IPS-11a (cell line): Measurements from ENCODE around the gene MC3R.
"Not testable (repeated sequence)": the region's sequence is repeated elsewhere in the genome, so short reads cannot be mapped to it uniquely, and the experiment has no call there.

Experiments
- H3K4me3 ChIP-seq: one replicate; pipeline ENCODE4 v1.5.1; 2013; ENCODE audit warnings: low read depth, low read length, control low read depth

MC3R gene

GRCh38 chr20:56247954-56248782, at the start of gene MC3R:
MC3R (plus strand) TSS chr20:56248732; CDS start chr20:56248844, 112 bp downstream.
- H3K4me3 ChIP-seq: no peak within 1 kb of the TSS

GRCh38 chr20:56200456-56200855, 48.1 kb upstream of the MC3R start:
- no peak overlapping the region for H3K4me3 ChIP-seq

- H3K4me3 ChIP-seq: no peak overlapping the region
Observed at GRCh38 chr20:56202493-56203077, 45.9 kb upstream of the MC3R start.

- no peak overlapping the region for H3K4me3 ChIP-seq
Observed at GRCh38 chr20:56204206-56204605, 44.3 kb upstream of the MC3R start.

- H3K4me3 ChIP-seq: no peak overlapping the region
Observed at GRCh38 chr20:56205346-56205745, 43.2 kb upstream of the MC3R start.

- H3K4me3 ChIP-seq: no peak overlapping the region
Observed at GRCh38 chr20:56207656-56208055, 40.9 kb upstream of the MC3R start.

GRCh38 chr20:56208121-56208520, 40.4 kb upstream of the MC3R start:
- H3K4me3 ChIP-seq: no peak overlapping the region

GRCh38 chr20:56211051-56211450, 37.5 kb upstream of the MC3R start:
- no peak overlapping the region for H3K4me3 ChIP-seq

- no peak overlapping the region for H3K4me3 ChIP-seq
Observed at GRCh38 chr20:56212091-56212490, 36.4 kb upstream of the MC3R start.

- no peak overlapping the region for H3K4me3 ChIP-seq
Observed at GRCh38 chr20:56213321-56213720, 35.2 kb upstream of the MC3R start.

GRCh38 chr20:56215115-56215514, 33.4 kb upstream of the MC3R start:
- H3K4me3 ChIP-seq: no peak overlapping the region

GRCh38 chr20:56217829-56218228, 30.7 kb upstream of the MC3R start:
- no peak overlapping the region for H3K4me3 ChIP-seq

- H3K4me3 ChIP-seq: not testable (repeated sequence)
Observed at GRCh38 chr20:56221186-56221585, 27.3 kb upstream of the MC3R start.

GRCh38 chr20:56222201-56222600, 26.3 kb upstream of the MC3R start:
- H3K4me3 ChIP-seq: no peak overlapping the region

GRCh38 chr20:56222945-56223344, 25.6 kb upstream of the MC3R start:
- no peak overlapping the region for H3K4me3 ChIP-seq

- no peak overlapping the region for H3K4me3 ChIP-seq
Observed at GRCh38 chr20:56223352-56223751, 25.2 kb upstream of the MC3R start.

- H3K4me3 ChIP-seq: no peak overlapping the region
Observed at GRCh38 chr20:56228021-56228420, 20.5 kb upstream of the MC3R start.

- no peak overlapping the region for H3K4me3 ChIP-seq
Observed at GRCh38 chr20:56229812-56230211, 18.7 kb upstream of the MC3R start.

GRCh38 chr20:56234110-56234509, 14.4 kb upstream of the MC3R start:
- no peak overlapping the region for H3K4me3 ChIP-seq

GRCh38 chr20:56237335-56237734, 11.2 kb upstream of the MC3R start:
- H3K4me3 ChIP-seq: no peak overlapping the region

GRCh38 chr20:56244259-56244658, 4.3 kb upstream of the MC3R start:
- H3K4me3 ChIP-seq: no peak overlapping the region

GRCh38 chr20:56245761-56246160, 2.8 kb upstream of the MC3R start:
- no peak overlapping the region for H3K4me3 ChIP-seq
